GM23248 (cell line): ENCODE results near the gene MXI1.

Source experiments
- EZH2 ChIP-seq: fragments of 200-600 bp; sonication (generic); IDR thresholded peaks from 2 replicates; pipeline ENCODE4 v1.6.1; 2018; ENCODE audit warnings: antibody characterized with exemption, mild to moderate bottlenecking; ENCODE audit not compliant: insufficient read depth, poor library complexity, severe bottlenecking
- EZH2phosphoT487 ChIP-seq: fragments of 200-600 bp; sonication (generic); IDR thresholded peaks from 2 replicates; pipeline ENCODE4 v1.6.1; 2018; ENCODE audit warnings: antibody characterized with exemption, moderate library complexity, mild to moderate bottlenecking, low read depth; ENCODE audit not compliant: insufficient read depth

- TF ChIP-seq EZH2: no peak
- TF ChIP-seq EZH2phosphoT487: no peak
These were observed 40.3 kb upstream of the MXI1 start for GRCh38 chr10:110167149-110167548.
